Measurements from ENCODE around the gene VPS33A.

The VPS33A gene

DNA sequence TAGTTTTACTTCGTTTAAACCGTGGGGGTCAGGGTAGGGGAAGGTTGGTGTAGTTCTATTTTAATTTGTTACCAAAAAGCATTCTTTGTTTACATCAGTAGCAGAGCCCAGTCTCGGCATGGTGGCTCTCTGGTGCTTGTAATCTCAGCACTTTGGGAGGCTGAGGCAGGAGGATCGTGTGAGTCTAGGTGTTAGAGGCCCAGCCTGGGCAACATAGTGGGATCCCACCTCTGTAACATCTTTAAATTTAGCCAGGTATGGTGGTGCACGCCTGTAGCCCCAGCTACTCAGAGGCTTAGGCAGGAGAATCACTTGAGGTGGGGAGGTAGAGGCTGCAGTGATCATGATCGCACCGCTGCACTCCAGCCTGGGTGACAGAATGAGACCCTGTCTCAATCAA is 81.2 kb downstream of the VPS33A start:
- no peaks in the 10 kb centered on the region for H3K9me3 ChIP-seq (ENCODE audit: insufficient read depth, low read depth, low read length)
- no peaks in the 10 kb centered on the region for H3K9me2 ChIP-seq (replicated peaks; ENCODE audit: low read depth, low read length)
- H3K79me2 ChIP-seq (ENCODE audit: insufficient read depth, low read length): no peaks in the 10 kb centered on the region
- H3F3A ChIP-seq (ENCODE audit: low read depth): no peaks in the 10 kb centered on the region
- no peaks in the 10 kb centered on the region for H4K20me1 ChIP-seq (ENCODE audit: insufficient read depth, low read length, poor library complexity, severe bottlenecking)
- no peak overlapping the region for H3K9ac ChIP-seq (ENCODE audit: low read depth, low read length, poor library complexity, severe bottlenecking)
- H3K36me3 ChIP-seq (ENCODE audit: insufficient read depth, low read length): no peaks in the 10 kb centered on the region
- H2AFZ ChIP-seq (ENCODE audit: low read length): no peak overlapping the region
- no peak for TF ChIP-seq EZH2phosphoT487 (IDR thresholded peaks at IDR 0.05; ENCODE audit: borderline replicate concordance)
- TF ChIP-seq, protein P1, sequence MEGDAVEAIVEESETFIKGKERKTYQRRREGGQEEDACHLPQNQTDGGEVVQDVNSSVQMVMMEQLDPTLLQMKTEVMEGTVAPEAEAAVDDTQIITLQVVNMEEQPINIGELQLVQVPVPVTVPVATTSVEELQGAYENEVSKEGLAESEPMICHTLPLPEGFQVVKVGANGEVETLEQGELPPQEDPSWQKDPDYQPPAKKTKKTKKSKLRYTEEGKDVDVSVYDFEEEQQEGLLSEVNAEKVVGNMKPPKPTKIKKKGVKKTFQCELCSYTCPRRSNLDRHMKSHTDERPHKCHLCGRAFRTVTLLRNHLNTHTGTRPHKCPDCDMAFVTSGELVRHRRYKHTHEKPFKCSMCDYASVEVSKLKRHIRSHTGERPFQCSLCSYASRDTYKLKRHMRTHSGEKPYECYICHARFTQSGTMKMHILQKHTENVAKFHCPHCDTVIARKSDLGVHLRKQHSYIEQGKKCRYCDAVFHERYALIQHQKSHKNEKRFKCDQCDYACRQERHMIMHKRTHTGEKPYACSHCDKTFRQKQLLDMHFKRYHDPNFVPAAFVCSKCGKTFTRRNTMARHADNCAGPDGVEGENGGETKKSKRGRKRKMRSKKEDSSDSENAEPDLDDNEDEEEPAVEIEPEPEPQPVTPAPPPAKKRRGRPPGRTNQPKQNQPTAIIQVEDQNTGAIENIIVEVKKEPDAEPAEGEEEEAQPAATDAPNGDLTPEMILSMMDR (conservative IDR thresholded peaks at IDR 0.05; ENCODE audit: low read length): no peak
- no peak overlapping the region for H3K4me3 ChIP-seq (ENCODE audit: low read length, poor library complexity, severe bottlenecking)
- H3K4me1 ChIP-seq (ENCODE audit: insufficient read depth, low read length, poor library complexity, severe bottlenecking): no peaks in the 10 kb centered on the region
- no peak overlapping the region for H3K4me2 ChIP-seq (ENCODE audit: low read depth, low read length, poor library complexity, severe bottlenecking)
- no peaks in the 10 kb centered on the region for H3K27me3 ChIP-seq (ENCODE audit: insufficient read depth, low read length, poor library complexity, severe bottlenecking)

GRCh38 chr12:122184517-122184916 is 81.8 kb downstream of the VPS33A start:
- no peaks in the 10 kb centered on the region for H3K9me2 ChIP-seq (replicated peaks; ENCODE audit: low read depth, low read length)
- no peak overlapping the region for H2AFZ ChIP-seq (ENCODE audit: low read length)
- no peaks in the 10 kb centered on the region for H3K4me1 ChIP-seq (ENCODE audit: insufficient read depth, low read length, poor library complexity, severe bottlenecking)
- no peak for TF ChIP-seq EZH2phosphoT487 (IDR thresholded peaks at IDR 0.05; ENCODE audit: borderline replicate concordance)
- TF ChIP-seq, protein P1 (conservative IDR thresholded peaks at IDR 0.05; ENCODE audit: low read length): no peak
- no peaks in the 10 kb centered on the region for H3K9me3 ChIP-seq (ENCODE audit: insufficient read depth, low read depth, low read length)
- no peak overlapping the region for H3K4me3 ChIP-seq (ENCODE audit: low read length, poor library complexity, severe bottlenecking)
- H3K27me3 ChIP-seq (ENCODE audit: insufficient read depth, low read length, poor library complexity, severe bottlenecking): no peaks in the 10 kb centered on the region
- no peaks in the 10 kb centered on the region for H3F3A ChIP-seq (ENCODE audit: low read depth)
- H3K4me2 ChIP-seq (ENCODE audit: low read depth, low read length, poor library complexity, severe bottlenecking): no peak overlapping the region
- H3K9ac ChIP-seq (ENCODE audit: low read depth, low read length, poor library complexity, severe bottlenecking): no peak overlapping the region
- H4K20me1 ChIP-seq (ENCODE audit: insufficient read depth, low read length, poor library complexity, severe bottlenecking): no peaks in the 10 kb centered on the region
- no peaks in the 10 kb centered on the region for H3K79me2 ChIP-seq (ENCODE audit: insufficient read depth, low read length)
- H3K36me3 ChIP-seq (ENCODE audit: insufficient read depth, low read length): no peaks in the 10 kb centered on the region

GRCh38 chr12:122183588-122183940 is 82.7 kb downstream of the VPS33A start:
- Histone ChIP-seq H3K4me3 (ENCODE audit: low read length, poor library complexity, severe bottlenecking) (peak overlapping the region; percentile 61), H3K4me2 (ENCODE audit: low read depth, low read length, poor library complexity, severe bottlenecking) (peak overlapping the region; percentile 52), H3K36me3 (ENCODE audit: insufficient read depth, low read length) (no peaks in the 10 kb centered on the region), H3K4me1 (ENCODE audit: insufficient read depth, low read length, poor library complexity, severe bottlenecking) (no peaks in the 10 kb centered on the region), H3F3A (ENCODE audit: low read depth) (no peaks in the 10 kb centered on the region), H2AFZ (ENCODE audit: low read length) (peak overlapping the region; percentile 47; the same call in 1 of the 2 replicates), H3K79me2 (ENCODE audit: insufficient read depth, low read length) (no peaks in the 10 kb centered on the region), H3K9ac (ENCODE audit: low read depth, low read length, poor library complexity, severe bottlenecking) (no peak overlapping the region), H3K27me3 (ENCODE audit: insufficient read depth, low read length, poor library complexity, severe bottlenecking) (no peaks in the 10 kb centered on the region), H3K9me2 (replicated peaks; ENCODE audit: low read depth, low read length) (no peaks in the 10 kb centered on the region), H4K20me1 (ENCODE audit: insufficient read depth, low read length, poor library complexity, severe bottlenecking) (no peaks in the 10 kb centered on the region), H3K9me3 (ENCODE audit: insufficient read depth, low read depth, low read length) (no peaks in the 10 kb centered on the region)
- TF ChIP-seq, protein P1 (conservative IDR thresholded peaks at IDR 0.05; ENCODE audit: low read length): no peak
- TF ChIP-seq EZH2phosphoT487 (IDR thresholded peaks at IDR 0.05; ENCODE audit: borderline replicate concordance): no peak

Measured in Loucy (cell line).